ENCODE measurements around the gene ARHGEF9.

- TF ChIP-seq CTCF (IDR thresholded peaks at IDR 0.05; ENCODE audit: insufficient read depth, low read depth, low read length) = no peak
- no peak for TF ChIP-seq EZH2 (IDR thresholded peaks at IDR 0.05; ENCODE audit: insufficient read depth, low read length)
Observed at GRCh38 chrX:63664083-63664482, 120.9 kb downstream of the ARHGEF9 start.
